ENCODE data around the gene NAA35. TPM values are rescaled to one million over a fixed set of nuclear protein-coding genes. Genes with fewer than 3 reads are reported as not detected.

Gene NAA35
- 10 to 100 TPM in 3 of 6 donors, 1 to 10 TPM in 3; 7.4 to 12.6 (median 9.7) TPM for polyA plus RNA-seq (ENCODE audit: low read depth in 6 of 6)

GRCh38 chr9:85940832-85941621 is at the start of gene NAA35:
TSS of gene NAA35 (plus strand) at chr9:85941146. CDS start at chr9:85942160, 1,014 bp downstream.
- ATAC-seq (ENCODE audit: low read depth in 2 of 2), result peak; percentile 82 to 88

GRCh38 chr9:85892401-85892800 is 48.5 kb upstream of the NAA35 start:
- ATAC-seq (ENCODE audit: low read depth in 2 of 2) (no peak), DNase-seq (no peak)
- Mint-ChIP-seq H3K36me3 (peaks cover 10 to 14% of the 10 kb centered on the region in 2 donors), H3K9me3 (peaks cover 0 to 20% (median 8%) of the 10 kb centered on the region in 7 donors), H3K27ac (no peak overlapping the region), H3K27me3 (no peaks in the 10 kb centered on the region), H3K4me3 (no peak overlapping the region), H3K4me1 (no peaks in the 10 kb centered on the region)

More at GRCh38 chr9:85940832-85941621, at the start of gene NAA35:
- peaks cover 3 to 16% (median 4%) of the 10 kb centered on the region in 3 donors for H3K27me3 Mint-ChIP-seq
- H3K9me3 Mint-ChIP-seq, result no peaks in the 10 kb centered on the region
- peak within 1 kb of the TSS; percentile 80 to 96 (median 92) for H3K27ac Mint-ChIP-seq
- peaks cover 13 to 26% (median 16%) of the 10 kb centered on the region in 3 donors for H3K4me1 Mint-ChIP-seq
- peaks cover 0 to 10% of the 10 kb centered on the region in 2 donors for H3K36me3 Mint-ChIP-seq
- DNase-seq, result peak; percentile 99
- H3K4me3 Mint-ChIP-seq, result peak within 1 kb of the TSS in 6 of 8 donors; percentile 85 to 93 (median 90)

GRCh38 chr9:85895685-85896084 is 45.3 kb upstream of the NAA35 start:
- H3K27ac Mint-ChIP-seq, result no peak overlapping the region

GRCh38 chr9:85897848-85898247 is 43.1 kb upstream of the NAA35 start:
- Mint-ChIP-seq H3K4me3 (no peak overlapping the region), H3K27me3 (no peaks in the 10 kb centered on the region), H3K9me3 (peaks cover 0 to 4% (median 2%) of the 10 kb centered on the region in 7 donors), H3K27ac (peak overlapping the region in 1 of 6 donors; percentile 11), H3K4me1 (peaks cover 0 to 5% (median 0%) of the 10 kb centered on the region in 3 donors), H3K36me3 (peaks cover 0 to 5% of the 10 kb centered on the region in 2 donors)
- ATAC-seq (ENCODE audit: low read depth in 2 of 2), result no peak
- DNase-seq, result no peak

More at GRCh38 chr9:85895685-85896084, 45.3 kb upstream of the NAA35 start:
- ATAC-seq (ENCODE audit: low read depth in 2 of 2), result no peak
- H3K36me3 Mint-ChIP-seq, result peaks cover 10 to 14% of the 10 kb centered on the region in 2 donors
- H3K4me3 Mint-ChIP-seq, result no peak overlapping the region
- H3K4me1 Mint-ChIP-seq, result peaks cover 0 to 5% (median 0%) of the 10 kb centered on the region in 3 donors
- no peaks in the 10 kb centered on the region for H3K27me3 Mint-ChIP-seq
- DNase-seq, result no peak
- H3K9me3 Mint-ChIP-seq, result peaks cover 0 to 20% (median 8%) of the 10 kb centered on the region in 7 donors

- H3K4me1 Mint-ChIP-seq, result peaks cover 0 to 5% (median 0%) of the 10 kb centered on the region in 3 donors
- no peak for DNase-seq
- peaks cover 0 to 5% of the 10 kb centered on the region in 2 donors for H3K36me3 Mint-ChIP-seq
- no peak for ATAC-seq (ENCODE audit: low read depth in 2 of 2)
- peaks cover 0 to 4% (median 0%) of the 10 kb centered on the region in 7 donors for H3K9me3 Mint-ChIP-seq
- no peak overlapping the region for H3K4me3 Mint-ChIP-seq
- peak overlapping the region in 1 of 6 donors; percentile 11 for H3K27ac Mint-ChIP-seq
- no peaks in the 10 kb centered on the region for H3K27me3 Mint-ChIP-seq
These were observed 42.6 kb upstream of the NAA35 start for GRCh38 chr9:85898332-85898731.

GRCh38 chr9:85899388-85899787 is 41.6 kb upstream of the NAA35 start:
- H3K4me3 Mint-ChIP-seq, result no peak overlapping the region
- H3K27me3 Mint-ChIP-seq, result no peaks in the 10 kb centered on the region
- peaks cover 0 to 5% of the 10 kb centered on the region in 2 donors for H3K36me3 Mint-ChIP-seq
- no peak for DNase-seq
- peaks cover 0 to 5% (median 0%) of the 10 kb centered on the region in 3 donors for H3K4me1 Mint-ChIP-seq
- H3K27ac Mint-ChIP-seq, result no peak overlapping the region
- peaks cover 0 to 2% (median 0%) of the 10 kb centered on the region in 7 donors for H3K9me3 Mint-ChIP-seq
- no peak for ATAC-seq (ENCODE audit: low read depth in 2 of 2)

DNA sequence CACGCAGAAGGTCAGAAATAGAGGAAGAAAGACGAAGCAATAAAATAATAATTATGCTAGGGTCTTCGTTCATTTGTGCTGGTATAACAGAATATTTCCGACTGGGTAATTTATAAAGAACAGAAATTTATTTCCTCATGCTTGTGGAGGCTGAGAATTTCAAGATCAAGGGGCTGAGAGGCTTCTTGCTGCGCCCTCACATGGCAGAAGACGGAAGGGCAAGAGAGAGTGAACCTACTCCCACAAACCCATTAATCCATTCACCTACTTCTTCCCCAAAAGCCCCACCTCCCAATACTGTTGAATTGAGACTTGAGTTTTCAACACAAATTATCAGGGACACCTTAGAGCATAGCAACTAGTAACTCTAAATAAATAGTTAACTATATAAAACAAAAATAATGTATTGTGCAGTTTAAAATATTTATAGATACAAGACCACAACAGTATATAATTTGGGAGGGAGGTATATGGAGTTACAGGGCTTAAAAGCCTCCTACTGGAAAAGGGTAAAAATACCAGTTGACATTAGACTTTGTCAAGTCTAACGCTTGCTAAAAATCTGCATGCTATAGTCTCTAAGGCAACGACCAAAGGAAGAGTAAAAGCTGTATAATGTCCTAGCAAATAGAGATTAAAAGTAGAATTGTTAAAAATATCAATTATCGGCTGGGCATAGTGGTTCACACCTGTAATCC is 40.3 kb upstream of the NAA35 start:
- peaks cover 0 to 2% (median 0%) of the 10 kb centered on the region in 7 donors for H3K9me3 Mint-ChIP-seq
- peaks cover 0 to 5% (median 0%) of the 10 kb centered on the region in 3 donors for H3K4me1 Mint-ChIP-seq
- no peak overlapping the region for H3K27ac Mint-ChIP-seq
- no peak for DNase-seq
- H3K4me3 Mint-ChIP-seq, result no peak overlapping the region
- peaks cover 0 to 5% of the 10 kb centered on the region in 2 donors for H3K36me3 Mint-ChIP-seq
- no peak for ATAC-seq (ENCODE audit: low read depth in 2 of 2)
- H3K27me3 Mint-ChIP-seq, result peaks cover 0 to 8% (median 0%) of the 10 kb centered on the region in 3 donors

DNA sequence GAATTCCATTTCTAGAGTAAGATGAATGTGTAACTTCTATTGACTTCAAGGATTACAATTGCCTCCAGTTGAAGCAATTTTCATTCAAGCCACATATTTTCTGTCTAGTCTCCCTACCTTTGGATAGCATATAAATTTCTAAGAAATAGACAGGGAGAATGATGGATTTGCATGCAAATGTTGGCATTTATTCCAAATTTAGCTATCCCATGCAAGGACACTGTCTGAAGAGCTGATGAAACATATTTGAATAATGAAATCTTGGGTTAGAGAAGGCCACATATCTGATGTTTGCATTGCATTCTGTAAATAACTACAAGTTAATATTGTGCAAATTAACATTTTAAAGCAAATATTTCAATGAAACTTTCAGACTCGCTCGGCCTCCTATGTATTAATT is 36.0 kb upstream of the NAA35 start:
- Mint-ChIP-seq H3K36me3 (no peaks in the 10 kb centered on the region), H3K4me3 (no peak overlapping the region), H3K27ac (no peak overlapping the region), H3K9me3 (peaks cover 0 to 2% (median 0%) of the 10 kb centered on the region in 7 donors), H3K27me3 (peaks cover 0 to 8% (median 0%) of the 10 kb centered on the region in 3 donors), H3K4me1 (no peaks in the 10 kb centered on the region)
- DNase-seq (no peak), ATAC-seq (ENCODE audit: low read depth in 2 of 2) (no peak)

DNA sequence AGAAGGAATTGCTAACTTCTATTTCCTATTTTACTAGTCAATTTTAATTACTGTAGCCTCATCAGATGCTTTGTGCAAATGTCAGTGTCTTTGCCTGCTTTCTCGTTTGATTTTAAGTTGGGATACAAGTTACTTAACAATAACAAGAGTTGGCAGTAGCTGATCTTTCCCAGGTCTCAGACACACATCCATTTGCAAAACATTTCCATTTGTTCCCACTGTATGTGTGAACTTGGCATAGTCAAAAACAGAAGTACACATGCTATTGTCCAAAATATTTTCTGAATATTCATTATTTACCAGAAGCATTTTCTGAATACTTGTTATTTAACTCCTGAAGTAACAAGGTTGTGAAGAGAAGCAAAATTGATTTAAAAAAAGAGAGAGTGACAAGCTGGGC is 35.0 kb upstream of the NAA35 start:
- no peaks in the 10 kb centered on the region for H3K9me3 Mint-ChIP-seq
- H3K27ac Mint-ChIP-seq, result no peak overlapping the region
- ATAC-seq (ENCODE audit: low read depth in 2 of 2), result no peak
- DNase-seq, result no peak
- H3K27me3 Mint-ChIP-seq, result peaks cover 0 to 9% (median 0%) of the 10 kb centered on the region in 3 donors
- no peak overlapping the region for H3K4me3 Mint-ChIP-seq
- H3K4me1 Mint-ChIP-seq, result no peaks in the 10 kb centered on the region
- H3K36me3 Mint-ChIP-seq, result no peaks in the 10 kb centered on the region

DNA sequence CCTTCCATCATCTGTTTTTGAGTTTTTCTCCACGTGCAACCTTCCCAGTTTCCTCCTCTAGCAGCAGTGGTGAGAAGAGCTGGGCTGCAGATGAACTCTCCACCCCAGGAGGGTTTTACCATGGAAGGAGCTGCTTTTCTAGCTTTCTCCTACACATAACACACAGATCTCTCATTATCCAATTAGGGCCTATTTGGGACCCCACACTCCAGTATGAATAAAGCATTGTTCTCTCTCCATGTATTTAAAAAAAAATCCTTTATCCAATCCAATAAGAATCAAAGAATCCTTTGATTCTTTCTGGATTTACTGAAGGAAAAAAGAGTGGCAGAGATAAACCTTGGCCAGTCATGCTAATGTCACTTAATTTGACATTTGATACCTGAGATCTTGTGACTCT is 31.6 kb upstream of the NAA35 start:
- no peak for ATAC-seq (ENCODE audit: low read depth in 2 of 2)
- Mint-ChIP-seq H3K27me3 (peaks cover 0 to 12% (median 0%) of the 10 kb centered on the region in 3 donors), H3K36me3 (no peaks in the 10 kb centered on the region), H3K4me3 (no peak overlapping the region), H3K4me1 (peaks cover 0 to 6% (median 0%) of the 10 kb centered on the region in 3 donors), H3K27ac (no peak overlapping the region), H3K9me3 (no peaks in the 10 kb centered on the region)
- DNase-seq, result no peak

DNA sequence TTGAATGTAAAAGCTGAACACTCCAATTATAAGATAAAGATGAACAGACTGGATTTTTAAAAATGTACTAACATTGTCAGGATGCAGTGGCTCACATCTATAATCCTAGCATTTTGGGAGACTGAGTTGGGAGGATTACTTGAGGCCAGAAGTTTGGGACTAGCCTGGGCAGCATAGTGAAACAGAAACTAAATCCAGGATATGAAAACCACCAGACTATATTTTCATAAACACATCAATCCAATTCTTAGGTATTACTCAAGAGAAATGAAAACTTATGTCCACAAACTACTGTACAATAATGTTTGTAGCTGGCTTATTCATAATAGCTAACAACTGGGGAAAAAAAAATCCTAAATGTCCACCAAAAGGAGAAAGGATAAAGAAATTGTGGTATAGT is 26.8 kb upstream of the NAA35 start:
- DNase-seq (no peak), ATAC-seq (ENCODE audit: low read depth in 2 of 2) (no peak)
- Mint-ChIP-seq H3K4me3 (no peak overlapping the region), H3K27ac (no peak overlapping the region), H3K27me3 (peaks cover 5 to 11% (median 6%) of the 10 kb centered on the region in 3 donors), H3K36me3 (peaks cover 0 to 6% of the 10 kb centered on the region in 2 donors), H3K9me3 (peaks cover 0 to 13% (median 0%) of the 10 kb centered on the region in 7 donors), H3K4me1 (peaks cover 0 to 11% (median 0%) of the 10 kb centered on the region in 3 donors)

DNA sequence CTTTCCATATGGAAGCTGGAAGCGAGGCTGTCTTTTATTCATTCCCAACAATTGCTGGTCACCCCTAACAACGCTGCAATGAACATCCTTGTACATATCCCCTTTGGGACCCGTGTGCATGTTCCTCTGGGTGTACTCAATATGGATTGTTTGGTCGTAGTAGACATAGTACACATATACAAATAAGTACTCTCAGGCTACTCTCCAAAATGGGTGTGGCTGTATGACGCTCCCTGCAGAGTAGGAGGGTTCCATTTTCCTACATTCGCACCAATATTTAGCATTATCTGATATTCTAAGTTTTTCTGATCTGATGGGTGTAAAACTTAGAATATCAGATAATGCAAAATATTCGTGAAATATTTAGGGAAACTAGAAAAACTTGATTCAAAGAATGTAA is 23.2 kb upstream of the NAA35 start:
- Mint-ChIP-seq H3K36me3 (peaks cover 0 to 6% of the 10 kb centered on the region in 2 donors), H3K4me3 (no peak overlapping the region), H3K27ac (no peak overlapping the region), H3K27me3 (peaks cover 5 to 7% (median 6%) of the 10 kb centered on the region in 3 donors), H3K4me1 (peaks cover 0 to 11% (median 0%) of the 10 kb centered on the region in 3 donors), H3K9me3 (peaks cover 0 to 13% (median 0%) of the 10 kb centered on the region in 7 donors)
- no peak for ATAC-seq (ENCODE audit: low read depth in 2 of 2)
- DNase-seq, result no peak

- H3K27ac Mint-ChIP-seq, result no peak overlapping the region
- no peaks in the 10 kb centered on the region for H3K9me3 Mint-ChIP-seq
- no peaks in the 10 kb centered on the region for H3K36me3 Mint-ChIP-seq
- DNase-seq, result no peak
- H3K4me1 Mint-ChIP-seq, result no peaks in the 10 kb centered on the region
- ATAC-seq (ENCODE audit: low read depth in 2 of 2), result no peak
- H3K4me3 Mint-ChIP-seq, result no peak overlapping the region
- peaks cover 15 to 22% (median 15%) of the 10 kb centered on the region in 3 donors for H3K27me3 Mint-ChIP-seq
These were observed 15.5 kb upstream of the NAA35 start for GRCh38 chr9:85925493-85925892.
